Activated naive CD8-positive, alpha-beta T cell treated with anti-CD3 and anti-CD28 coated beads, Interleukin-2, amount 50 U/mL, for 16 hours (primary cell): ENCODE data around the gene HTT-AS.
"Not testable (repeated sequence)": the region's sequence is repeated elsewhere in the genome, so short reads cannot be mapped to it uniquely, and the experiment has no call there.

ENCODE experiments used
- DNase-seq: peaks from one replicate; pipeline ENCODE4 v3.0.0-alpha.2; 2020; ENCODE audit warnings: low read depth, low spot score

HTT-AS gene

GRCh38 chr4:3074078-3074845 is at the start of gene HTT-AS, which contains the start of gene HTT:
Gene HTT-AS, minus strand, starts transcription at chr4:3074538.
Gene HTT, plus strand, starts transcription at chr4:3074681. Its CDS starts 145 bp downstream, at chr4:3074826.
- DNase-seq = peak; percentile 90

- DNase-seq = no peak
These were observed 48.9 kb upstream of the HTT-AS start for GRCh38 chr4:3123181-3123671.

GRCh38 chr4:3122081-3122563 is 47.8 kb upstream of the HTT-AS start:
- no peak for DNase-seq

- DNase-seq = no peak
These were observed 47.3 kb upstream of the HTT-AS start for GRCh38 chr4:3121596-3121995.

GRCh38 chr4:3121110-3121509 is 46.8 kb upstream of the HTT-AS start:
- DNase-seq = no peak

GRCh38 chr4:3119464-3119863 is 45.1 kb upstream of the HTT-AS start:
- DNase-seq = no peak

GRCh38 chr4:3118312-3118711 is 44.0 kb upstream of the HTT-AS start:
- no peak for DNase-seq

GRCh38 chr4:3116955-3117354 is 42.6 kb upstream of the HTT-AS start:
- DNase-seq = no peak

GRCh38 chr4:3115637-3116270 is 41.4 kb upstream of the HTT-AS start:
- DNase-seq = no peak

- DNase-seq = no peak
These were observed 40.0 kb upstream of the HTT-AS start for GRCh38 chr4:3114377-3114776.

- DNase-seq = no peak
These were observed 38.5 kb upstream of the HTT-AS start for GRCh38 chr4:3112609-3113469.

GRCh38 chr4:3112201-3112600 is 37.9 kb upstream of the HTT-AS start:
- DNase-seq = no peak

- no peak for DNase-seq
These were observed 37.1 kb upstream of the HTT-AS start for GRCh38 chr4:3111461-3111860.

GRCh38 chr4:3108211-3108610 is 33.9 kb upstream of the HTT-AS start:
- DNase-seq = no peak

GRCh38 chr4:3107691-3108121 is 33.4 kb upstream of the HTT-AS start:
- no peak for DNase-seq

GRCh38 chr4:3107271-3107670 is 32.9 kb upstream of the HTT-AS start:
- no peak for DNase-seq

- DNase-seq = peak; percentile 82
These were observed 32.2 kb upstream of the HTT-AS start for GRCh38 chr4:3106339-3107186.

GRCh38 chr4:3098346-3098745 is 24.0 kb upstream of the HTT-AS start:
- DNase-seq = no peak

- DNase-seq = no peak
These were observed 21.9 kb upstream of the HTT-AS start for GRCh38 chr4:3096202-3096601.

GRCh38 chr4:3094701-3095100 is 20.4 kb upstream of the HTT-AS start:
- DNase-seq = not testable (repeated sequence)

GRCh38 chr4:3091464-3091863 is 17.1 kb upstream of the HTT-AS start:
- no peak for DNase-seq
